CD14-positive monocyte (primary cell): Measurements from ENCODE around the gene CHST12. TPM values are rescaled to one million over a fixed set of nuclear protein-coding genes. Genes with fewer than 3 reads are reported as not detected.

Source experiments
- DNase-seq, 3 donors: peaks; one replicate each; pipeline ENCODE4 v3.0.0-alpha.2; 2011 to 2022
- H2AFZ ChIP-seq: 2 replicates; pipeline ENCODE4 v1.6.0; 2012; ENCODE audit warnings: mild to moderate bottlenecking, low read depth, low read length, inconsistent platforms; ENCODE audit not compliant: insufficient read depth, poor library complexity, severe bottlenecking
- H3K27ac ChIP-seq, 2 donors: 1 replicate in 1 of 2; 2 replicates in 1 of 2; pipeline ENCODE4 v1.5.1; 2012 to 2013; ENCODE audit warnings: low read length in 2 of 2, control low read depth in 1 of 2, inconsistent platforms in 1 of 2, low read depth in 1 of 2, mild to moderate bottlenecking in 1 of 2
- H3K27me3 ChIP-seq, 2 donors: one replicate each; pipeline versions ENCODE4 v1.6.0 to v1.6.1; 2011 to 2013; ENCODE audit warnings: low read length in 2 of 2; ENCODE audit not compliant: control insufficient read depth in 2 of 2, insufficient read depth in 2 of 2
- H3K36me3 ChIP-seq, 2 donors: replicated peaks in 1 of 2; 1 replicate in 1 of 2; 2 replicates in 1 of 2; pipeline versions ENCODE4 v1.5.1 to v1.6.1; 2012 to 2013; ENCODE audit warnings: low read length in 2 of 2, control low read depth in 1 of 2, inconsistent platforms in 1 of 2, mild to moderate bottlenecking in 1 of 2; ENCODE audit not compliant: insufficient read depth in 2 of 2, control insufficient read depth in 1 of 2
- H3K4me1 ChIP-seq, 2 donors: 1 replicate in 1 of 2; 2 replicates in 1 of 2; pipeline versions ENCODE4 v1.5.1 to v1.6.1; 2012 to 2013; ENCODE audit warnings: low read length in 2 of 2, control low read depth in 1 of 2, inconsistent platforms in 1 of 2, mild to moderate bottlenecking in 1 of 2, moderate library complexity in 1 of 2; ENCODE audit not compliant: insufficient read depth in 2 of 2, control insufficient read depth in 1 of 2
- H3K4me2 ChIP-seq: replicated peaks from 2 replicates; pipeline ENCODE3; 2012; ENCODE audit warnings: low read length, moderate library complexity, mild to moderate bottlenecking; ENCODE audit not compliant: poor library complexity, severe bottlenecking; ENCODE audit errors: extremely low read depth
- H3K4me3 ChIP-seq, 3 experiments: fragments of 200-600 bp in 1 of 3; sonication (generic) in 1 of 3; replicated peaks in 1 of 3; 1 replicate in 2 of 3; 2 replicates in 1 of 3; pipeline ENCODE4 v1.5.1; 2011 to 2013; ENCODE audit warnings: low read length in 3 of 3, mild to moderate bottlenecking in 3 of 3, control low read depth in 2 of 3, low read depth in 2 of 3, inconsistent platforms in 1 of 3, moderate library complexity in 1 of 3
- H3K79me2 ChIP-seq: 2 replicates; pipeline ENCODE4 v1.6.0; 2012; ENCODE audit warnings: mild to moderate bottlenecking, control low read depth, inconsistent platforms, low read length, moderate library complexity; ENCODE audit not compliant: insufficient read depth
- H3K9ac ChIP-seq: 2 replicates; pipeline ENCODE4 v1.6.0; 2017; ENCODE audit warnings: low read length, mild to moderate bottlenecking; ENCODE audit not compliant: insufficient read depth, poor library complexity, severe bottlenecking
- H3K9me3 ChIP-seq, 2 donors: replicated peaks in 1 of 2; 1 replicate in 1 of 2; 2 replicates in 1 of 2; pipeline versions ENCODE4 v1.5.1 to v1.6.1; 2012 to 2013; ENCODE audit warnings: low read length in 2 of 2, control low read depth in 1 of 2; ENCODE audit not compliant: control insufficient read depth in 1 of 2, insufficient read depth in 1 of 2
- H4K20me1 ChIP-seq: 2 replicates; pipeline ENCODE4 v1.6.0; 2012; ENCODE audit warnings: mild to moderate bottlenecking, low read length, control low read depth, moderate library complexity; ENCODE audit not compliant: insufficient read depth
- H3K27ac Mint-ChIP-seq, 7 donors: one replicate each; pipeline ENCODE4 v1.8.0; 2020; ENCODE audit warnings: mild to moderate bottlenecking in 7 of 7, mixed read lengths in 7 of 7, moderate library complexity in 6 of 7, inconsistent platforms in 2 of 7
- H3K27me3 Mint-ChIP-seq, 3 donors: one replicate each; pipeline ENCODE4 v1.8.0; 2021 to 2022; ENCODE audit warnings: low read depth in 3 of 3, mild to moderate bottlenecking in 3 of 3, mixed read lengths in 3 of 3, moderate library complexity in 3 of 3, inconsistent platforms in 1 of 3
- H3K36me3 Mint-ChIP-seq, 2 donors: one replicate each; pipeline ENCODE4 v1.8.0; 2020; ENCODE audit warnings: mixed read lengths in 2 of 2, inconsistent platforms in 1 of 2, mild to moderate bottlenecking in 1 of 2
- H3K4me1 Mint-ChIP-seq: one replicate; pipeline ENCODE4 v1.8.0; 2020; ENCODE audit warnings: mild to moderate bottlenecking, mixed read lengths
- H3K4me3 Mint-ChIP-seq, 2 donors: one replicate each; pipeline ENCODE4 v1.8.0; 2020; ENCODE audit warnings: mild to moderate bottlenecking in 2 of 2, mixed read lengths in 2 of 2, moderate library complexity in 1 of 2
- H3K9me3 Mint-ChIP-seq, 7 donors: one replicate each; pipeline ENCODE4 v1.8.0; 2020 to 2022; ENCODE audit warnings: mixed read lengths in 7 of 7, mild to moderate bottlenecking in 6 of 7, moderate library complexity in 6 of 7, inconsistent platforms in 2 of 7
- WGBS: methylation state at CpG from one replicate; pipeline ENCODE4 v1.1.5; 2013; ENCODE audit warnings: missing lambda C conversion rate; ENCODE audit not compliant: insufficient coverage; 5-methylcytosine and 5-hydroxymethylcytosine counted together
- intact Hi-C, 2 donors: fragments of 100-400 bp; cut with micrococcal nuclease; formaldehyde crosslinking; loops; one replicate each; pipeline versions ENCODE4 v1.15.0 to v1.15.1; 2023
- polyA plus RNA-seq, 3 donors: library from polyadenylated mRNA; depleted of rRNA in 1 of 3; unstranded in 2 of 3; stranded (reverse) in 1 of 3; fragments of 300-500 nt in 2 of 3; fragments of >200 nt in 1 of 3; fragmentation: Illumina TruSeq in 2 of 3; gene quantifications; 1 replicate in 2 of 3; 2 replicates in 1 of 3; pipeline ENCODE4 v1.2.3, GENCODE V29; 2012 to 2021
- TF ChIP-seq, protein P1 (sequence below): fragments of 200-600 bp; IDR thresholded peaks from one replicate; pipeline ENCODE4 v1.8.0; 2022; ENCODE audit warnings: antibody characterized with exemption, mild to moderate bottlenecking

The CHST12 gene
- polyA plus RNA-seq, 3 donors = 5.8 to 10.6 (median 7.5) TPM

- peaks cover 0 to 10% of the 10 kb centered on the region in 2 donors for H3K27me3 ChIP-seq
- Mint-ChIP-seq H3K27ac (no peak overlapping the region), H3K9me3 (peaks cover 0 to 3% (median 0%) of the 10 kb centered on the region in 7 donors), H3K27me3 (peaks cover 13 to 41% (median 18%) of the 10 kb centered on the region in 3 donors), H3K4me3 (no peak overlapping the region), H3K4me1 (peaks cover 28% of the 10 kb centered on the region), H3K36me3 (no peaks in the 10 kb centered on the region)
- H4K20me1 ChIP-seq = no peaks in the 10 kb centered on the region
- no peak overlapping the region for H3K9ac ChIP-seq
- H3K4me3 ChIP-seq = no peak overlapping the region
- H3K9me3 ChIP-seq = no peaks in the 10 kb centered on the region
- H3K27ac ChIP-seq = no peak overlapping the region
- peak in 1 of 3 donors; percentile 2 for DNase-seq
- intact Hi-C loops = loop anchor here (5.0 to 10.0 kb wide), 3 partner anchors 47 to 90 kb away; partner anchors contain the start of genes BRAT1 (in 1 of the 2) and IQCE (in 1 of the 2)
- no peaks in the 10 kb centered on the region for H3K79me2 ChIP-seq
- no peaks in the 10 kb centered on the region for H3K36me3 ChIP-seq
- no peak overlapping the region for H2AFZ ChIP-seq
- H3K4me2 ChIP-seq = no peak overlapping the region
- H3K4me1 ChIP-seq = peaks cover 20 to 31% of the 10 kb centered on the region in 2 donors
- TF ChIP-seq, protein P1, sequence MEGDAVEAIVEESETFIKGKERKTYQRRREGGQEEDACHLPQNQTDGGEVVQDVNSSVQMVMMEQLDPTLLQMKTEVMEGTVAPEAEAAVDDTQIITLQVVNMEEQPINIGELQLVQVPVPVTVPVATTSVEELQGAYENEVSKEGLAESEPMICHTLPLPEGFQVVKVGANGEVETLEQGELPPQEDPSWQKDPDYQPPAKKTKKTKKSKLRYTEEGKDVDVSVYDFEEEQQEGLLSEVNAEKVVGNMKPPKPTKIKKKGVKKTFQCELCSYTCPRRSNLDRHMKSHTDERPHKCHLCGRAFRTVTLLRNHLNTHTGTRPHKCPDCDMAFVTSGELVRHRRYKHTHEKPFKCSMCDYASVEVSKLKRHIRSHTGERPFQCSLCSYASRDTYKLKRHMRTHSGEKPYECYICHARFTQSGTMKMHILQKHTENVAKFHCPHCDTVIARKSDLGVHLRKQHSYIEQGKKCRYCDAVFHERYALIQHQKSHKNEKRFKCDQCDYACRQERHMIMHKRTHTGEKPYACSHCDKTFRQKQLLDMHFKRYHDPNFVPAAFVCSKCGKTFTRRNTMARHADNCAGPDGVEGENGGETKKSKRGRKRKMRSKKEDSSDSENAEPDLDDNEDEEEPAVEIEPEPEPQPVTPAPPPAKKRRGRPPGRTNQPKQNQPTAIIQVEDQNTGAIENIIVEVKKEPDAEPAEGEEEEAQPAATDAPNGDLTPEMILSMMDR = no peak
- 93% methylated on average over 20 of the region's 28 CpGs for WGBS
Measured at GRCh38 chr7:2474813-2475677, 71.6 kb downstream of the CHST12 start.

GRCh38 chr7:2475678-2476015 lies 72.2 kb downstream of the CHST12 start:
- Mint-ChIP-seq H3K4me3 (no peak overlapping the region), H3K27me3 (peaks cover 8 to 40% (median 16%) of the 10 kb centered on the region in 3 donors), H3K27ac (no peak overlapping the region), H3K36me3 (no peaks in the 10 kb centered on the region), H3K9me3 (peaks cover 0 to 3% (median 0%) of the 10 kb centered on the region in 7 donors), H3K4me1 (peaks cover 22% of the 10 kb centered on the region)
- no peak for DNase-seq
- Histone ChIP-seq H3K27ac (no peak overlapping the region), H3K36me3 (no peaks in the 10 kb centered on the region), H3K27me3 (peaks cover 0 to 10% of the 10 kb centered on the region in 2 donors), H3K4me2 (no peak overlapping the region), H3K4me3 (no peak overlapping the region), H3K9me3 (no peaks in the 10 kb centered on the region), H3K79me2 (no peaks in the 10 kb centered on the region), H3K9ac (no peak overlapping the region), H3K4me1 (peaks cover 18 to 25% of the 10 kb centered on the region in 2 donors), H2AFZ (no peak overlapping the region), H4K20me1 (no peaks in the 10 kb centered on the region)
- 84% methylated on average over 13 of the region's 18 CpGs for WGBS
- TF ChIP-seq, protein P1 = no peak
- intact Hi-C loops = loop anchor here (5.0 to 10.0 kb wide), 3 partner anchors 47 to 89 kb away; partner anchors contain the start of genes BRAT1 (in 1 of the 2) and IQCE (in 1 of the 2)
